Fibroblast of villous mesenchyme (primary cell): ENCODE results near the gene PTPRN2. TPM values are rescaled to one million over a fixed set of nuclear protein-coding genes. Genes with fewer than 3 reads are reported as not detected.

Source experiments
- DNase-seq: peaks from one replicate; pipeline ENCODE4 v3.0.0-alpha.2; 2010; ENCODE audit warnings: low read depth
- H3K4me3 ChIP-seq: 2 replicates; pipeline ENCODE4 v1.5.1; 2011; ENCODE audit warnings: low read depth, mild to moderate bottlenecking, low read length
- total RNA-seq: library from RNA; depleted of rRNA; stranded (reverse); fragments of >200 nt; gene quantifications from 2 replicates; pipeline ENCODE4 v1.2.3, GENCODE V29; 2012
- TF ChIP-seq, protein P1 (sequence below): IDR thresholded peaks from 2 replicates; pipeline ENCODE4 v1.5.1; 2012; ENCODE audit warnings: low read depth, mild to moderate bottlenecking, low read length; ENCODE audit not compliant: insufficient read depth

The PTPRN2 gene
- total RNA-seq, 1 donor, result not detected

GRCh38 chr7:158549176-158549615 lies 38.4 kb downstream of the PTPRN2 start:
- no peak overlapping the region for H3K4me3 ChIP-seq
- TF ChIP-seq, protein P1, sequence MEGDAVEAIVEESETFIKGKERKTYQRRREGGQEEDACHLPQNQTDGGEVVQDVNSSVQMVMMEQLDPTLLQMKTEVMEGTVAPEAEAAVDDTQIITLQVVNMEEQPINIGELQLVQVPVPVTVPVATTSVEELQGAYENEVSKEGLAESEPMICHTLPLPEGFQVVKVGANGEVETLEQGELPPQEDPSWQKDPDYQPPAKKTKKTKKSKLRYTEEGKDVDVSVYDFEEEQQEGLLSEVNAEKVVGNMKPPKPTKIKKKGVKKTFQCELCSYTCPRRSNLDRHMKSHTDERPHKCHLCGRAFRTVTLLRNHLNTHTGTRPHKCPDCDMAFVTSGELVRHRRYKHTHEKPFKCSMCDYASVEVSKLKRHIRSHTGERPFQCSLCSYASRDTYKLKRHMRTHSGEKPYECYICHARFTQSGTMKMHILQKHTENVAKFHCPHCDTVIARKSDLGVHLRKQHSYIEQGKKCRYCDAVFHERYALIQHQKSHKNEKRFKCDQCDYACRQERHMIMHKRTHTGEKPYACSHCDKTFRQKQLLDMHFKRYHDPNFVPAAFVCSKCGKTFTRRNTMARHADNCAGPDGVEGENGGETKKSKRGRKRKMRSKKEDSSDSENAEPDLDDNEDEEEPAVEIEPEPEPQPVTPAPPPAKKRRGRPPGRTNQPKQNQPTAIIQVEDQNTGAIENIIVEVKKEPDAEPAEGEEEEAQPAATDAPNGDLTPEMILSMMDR, result no peak
- DNase-seq, result no peak

GRCh38 chr7:158548726-158549125 lies 38.9 kb downstream of the PTPRN2 start:
- H3K4me3 ChIP-seq, result no peak overlapping the region
- no peak for DNase-seq
- TF ChIP-seq, protein P1, result no peak

DNA sequence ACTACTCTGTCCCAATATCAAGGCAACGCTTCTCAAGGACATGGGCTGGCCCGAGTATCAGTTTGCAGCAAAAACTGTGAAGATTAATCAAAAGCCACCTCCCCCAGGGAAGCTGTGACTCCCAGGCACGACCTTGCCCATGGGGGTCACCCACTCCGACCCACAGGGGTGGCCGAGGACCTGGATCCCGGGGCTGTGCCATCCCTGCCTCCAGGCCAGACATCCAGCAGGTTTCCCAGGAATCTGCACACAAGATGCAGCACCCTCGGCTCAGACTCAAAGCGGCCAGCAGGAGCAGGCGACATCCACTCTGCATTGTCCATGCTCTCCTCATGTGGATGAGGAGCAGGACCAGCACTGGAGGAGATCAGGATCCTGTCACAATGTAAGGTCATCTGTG lies 39.8 kb downstream of the PTPRN2 start:
- H3K4me3 ChIP-seq, result no peak overlapping the region
- no peak for DNase-seq
- TF ChIP-seq, protein P1, result no peak

GRCh38 chr7:158546626-158547025 lies 41.0 kb downstream of the PTPRN2 start:
- TF ChIP-seq, protein P1, result no peak
- DNase-seq, result no peak
- no peak overlapping the region for H3K4me3 ChIP-seq

- no peak for DNase-seq
- H3K4me3 ChIP-seq, result no peak overlapping the region
- TF ChIP-seq, protein P1, result no peak
These were observed 41.4 kb downstream of the PTPRN2 start for GRCh38 chr7:158546214-158546613.

DNA sequence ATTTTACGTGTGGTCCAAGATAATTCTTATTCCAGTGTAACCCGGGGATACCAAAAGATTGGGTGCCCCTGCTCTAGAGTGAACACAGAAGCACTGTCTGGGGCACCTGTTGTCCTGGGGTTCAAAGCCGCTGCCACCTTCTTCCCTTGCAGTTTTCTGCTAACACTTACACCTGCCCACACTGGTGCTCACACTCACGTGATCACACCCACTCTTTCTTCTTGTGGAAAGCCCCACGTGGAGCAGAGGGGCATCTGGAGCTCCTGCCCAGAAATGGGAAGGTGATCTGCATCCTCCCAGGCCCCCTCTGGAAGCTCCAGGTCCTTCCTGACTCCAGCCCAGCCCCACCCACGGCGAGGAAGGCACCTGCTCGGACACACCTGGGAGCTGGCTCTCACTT lies 42.9 kb downstream of the PTPRN2 start:
- TF ChIP-seq, protein P1, result no peak
- no peak for DNase-seq
- H3K4me3 ChIP-seq, result no peak overlapping the region

- no peak overlapping the region for H3K4me3 ChIP-seq
- TF ChIP-seq, protein P1, result no peak
- no peak for DNase-seq
These were observed 43.8 kb downstream of the PTPRN2 start for GRCh38 chr7:158543840-158544239.
